HL-60 (cell line): ENCODE results near the gene INTS1.

Experiments used
- DNase-seq, 2 experiments: peaks; one replicate each; pipeline ENCODE4 v3.0.0-alpha.2; 2010 to 2020; ENCODE audit warnings: low read depth in 1 of 2, low spot score in 1 of 2
- H3K27ac ChIP-seq: fragments of 250-450 bp; sonication (Bioruptor Pico); replicated peaks from 2 replicates; pipeline ENCODE4 v1.5.1; 2020; ENCODE audit warnings: mild to moderate bottlenecking, moderate library complexity
- H3K27me3 ChIP-seq: fragments of 250-450 bp; sonication (Bioruptor Pico); 2 replicates; pipeline ENCODE4 v1.5.1; 2021; ENCODE audit warnings: mild to moderate bottlenecking, moderate library complexity; ENCODE audit not compliant: insufficient read depth, poor library complexity, severe bottlenecking
- H3K4me3 ChIP-seq: replicated peaks from 2 replicates; pipeline ENCODE4 v1.5.1; 2011; ENCODE audit warnings: mild to moderate bottlenecking, control low read depth, low read length; ENCODE audit not compliant: insufficient read depth
- GABPA ChIP-seq: IDR thresholded peaks from 2 replicates; pipeline ENCODE4 v1.6.1; 2012; ENCODE audit warnings: low read depth
- POLR2AphosphoS5 ChIP-seq: IDR thresholded peaks from 2 replicates; pipeline ENCODE4 v1.6.1; 2012; ENCODE audit warnings: low read depth
- SPI1 ChIP-seq: IDR thresholded peaks from 2 replicates; pipeline ENCODE4 v1.6.1; 2012; ENCODE audit warnings: low read depth, mild to moderate bottlenecking, borderline replicate concordance
- TF ChIP-seq, protein P1 (sequence below): IDR thresholded peaks from one replicate; pipeline ENCODE4 v1.5.1; 2011; ENCODE audit warnings: low read length, control low read depth, inconsistent platforms; ENCODE audit not compliant: insufficient read depth
- TF ChIP-seq, protein P2 (sequence below): IDR thresholded peaks from 2 replicates; pipeline ENCODE4 v1.6.1; 2012; ENCODE audit warnings: low read depth; ENCODE audit not compliant: insufficient replicate concordance

INTS1 gene

GRCh38 chr7:1480670-1481069, 23.5 kb downstream of the INTS1 start:
- DNase-seq, result no peak

DNA sequence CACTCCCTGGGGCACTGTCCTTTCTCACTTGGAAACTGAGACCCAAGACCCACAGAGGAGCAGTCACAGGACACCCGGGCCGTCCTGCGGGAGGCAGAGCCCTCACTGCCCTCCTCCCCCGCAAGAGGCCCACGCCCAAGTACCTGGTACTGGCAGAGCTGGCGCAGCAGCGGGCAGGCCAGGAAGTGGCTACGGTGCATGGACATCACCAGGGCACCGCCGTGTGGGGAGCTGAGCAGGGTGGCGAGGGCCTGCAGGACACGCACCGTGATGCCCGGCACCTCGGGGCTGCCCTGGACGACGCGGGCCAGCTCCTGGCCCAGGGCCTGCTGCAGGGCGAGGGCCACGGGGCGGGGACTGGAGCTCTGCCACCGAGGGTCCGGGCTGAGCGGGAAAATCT, 24.9 kb downstream of the INTS1 start:
- no peak for DNase-seq
- no peaks in the 10 kb centered on the region for H3K27me3 ChIP-seq
- H3K27ac ChIP-seq, result no peak overlapping the region
- TF ChIP-seq, protein P1, sequence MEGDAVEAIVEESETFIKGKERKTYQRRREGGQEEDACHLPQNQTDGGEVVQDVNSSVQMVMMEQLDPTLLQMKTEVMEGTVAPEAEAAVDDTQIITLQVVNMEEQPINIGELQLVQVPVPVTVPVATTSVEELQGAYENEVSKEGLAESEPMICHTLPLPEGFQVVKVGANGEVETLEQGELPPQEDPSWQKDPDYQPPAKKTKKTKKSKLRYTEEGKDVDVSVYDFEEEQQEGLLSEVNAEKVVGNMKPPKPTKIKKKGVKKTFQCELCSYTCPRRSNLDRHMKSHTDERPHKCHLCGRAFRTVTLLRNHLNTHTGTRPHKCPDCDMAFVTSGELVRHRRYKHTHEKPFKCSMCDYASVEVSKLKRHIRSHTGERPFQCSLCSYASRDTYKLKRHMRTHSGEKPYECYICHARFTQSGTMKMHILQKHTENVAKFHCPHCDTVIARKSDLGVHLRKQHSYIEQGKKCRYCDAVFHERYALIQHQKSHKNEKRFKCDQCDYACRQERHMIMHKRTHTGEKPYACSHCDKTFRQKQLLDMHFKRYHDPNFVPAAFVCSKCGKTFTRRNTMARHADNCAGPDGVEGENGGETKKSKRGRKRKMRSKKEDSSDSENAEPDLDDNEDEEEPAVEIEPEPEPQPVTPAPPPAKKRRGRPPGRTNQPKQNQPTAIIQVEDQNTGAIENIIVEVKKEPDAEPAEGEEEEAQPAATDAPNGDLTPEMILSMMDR, result no peak
- TF ChIP-seq POLR2AphosphoS5 (no peak), SPI1 (no peak), GABPA (no peak)
- TF ChIP-seq, protein P2, sequence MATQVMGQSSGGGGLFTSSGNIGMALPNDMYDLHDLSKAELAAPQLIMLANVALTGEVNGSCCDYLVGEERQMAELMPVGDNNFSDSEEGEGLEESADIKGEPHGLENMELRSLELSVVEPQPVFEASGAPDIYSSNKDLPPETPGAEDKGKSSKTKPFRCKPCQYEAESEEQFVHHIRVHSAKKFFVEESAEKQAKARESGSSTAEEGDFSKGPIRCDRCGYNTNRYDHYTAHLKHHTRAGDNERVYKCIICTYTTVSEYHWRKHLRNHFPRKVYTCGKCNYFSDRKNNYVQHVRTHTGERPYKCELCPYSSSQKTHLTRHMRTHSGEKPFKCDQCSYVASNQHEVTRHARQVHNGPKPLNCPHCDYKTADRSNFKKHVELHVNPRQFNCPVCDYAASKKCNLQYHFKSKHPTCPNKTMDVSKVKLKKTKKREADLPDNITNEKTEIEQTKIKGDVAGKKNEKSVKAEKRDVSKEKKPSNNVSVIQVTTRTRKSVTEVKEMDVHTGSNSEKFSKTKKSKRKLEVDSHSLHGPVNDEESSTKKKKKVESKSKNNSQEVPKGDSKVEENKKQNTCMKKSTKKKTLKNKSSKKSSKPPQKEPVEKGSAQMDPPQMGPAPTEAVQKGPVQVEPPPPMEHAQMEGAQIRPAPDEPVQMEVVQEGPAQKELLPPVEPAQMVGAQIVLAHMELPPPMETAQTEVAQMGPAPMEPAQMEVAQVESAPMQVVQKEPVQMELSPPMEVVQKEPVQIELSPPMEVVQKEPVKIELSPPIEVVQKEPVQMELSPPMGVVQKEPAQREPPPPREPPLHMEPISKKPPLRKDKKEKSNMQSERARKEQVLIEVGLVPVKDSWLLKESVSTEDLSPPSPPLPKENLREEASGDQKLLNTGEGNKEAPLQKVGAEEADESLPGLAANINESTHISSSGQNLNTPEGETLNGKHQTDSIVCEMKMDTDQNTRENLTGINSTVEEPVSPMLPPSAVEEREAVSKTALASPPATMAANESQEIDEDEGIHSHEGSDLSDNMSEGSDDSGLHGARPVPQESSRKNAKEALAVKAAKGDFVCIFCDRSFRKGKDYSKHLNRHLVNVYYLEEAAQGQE, result no peak
- no peak overlapping the region for H3K4me3 ChIP-seq

More at GRCh38 chr7:1480670-1481069, 23.5 kb downstream of the INTS1 start:
- TF ChIP-seq SPI1 (no peak), GABPA (no peak), POLR2AphosphoS5 (no peak)
- TF ChIP-seq, protein P2, result no peak
- TF ChIP-seq, protein P1, result no peak
- Histone ChIP-seq H3K27ac (no peak overlapping the region), H3K27me3 (no peaks in the 10 kb centered on the region), H3K4me3 (no peak overlapping the region)

GRCh38 chr7:1478480-1478879, 25.7 kb downstream of the INTS1 start:
- no peak overlapping the region for H3K27ac ChIP-seq
- no peak for DNase-seq
- no peak for TF ChIP-seq GABPA
- no peak for TF ChIP-seq SPI1
- no peak for TF ChIP-seq POLR2AphosphoS5
- H3K27me3 ChIP-seq, result no peaks in the 10 kb centered on the region
- H3K4me3 ChIP-seq, result no peak overlapping the region

DNA sequence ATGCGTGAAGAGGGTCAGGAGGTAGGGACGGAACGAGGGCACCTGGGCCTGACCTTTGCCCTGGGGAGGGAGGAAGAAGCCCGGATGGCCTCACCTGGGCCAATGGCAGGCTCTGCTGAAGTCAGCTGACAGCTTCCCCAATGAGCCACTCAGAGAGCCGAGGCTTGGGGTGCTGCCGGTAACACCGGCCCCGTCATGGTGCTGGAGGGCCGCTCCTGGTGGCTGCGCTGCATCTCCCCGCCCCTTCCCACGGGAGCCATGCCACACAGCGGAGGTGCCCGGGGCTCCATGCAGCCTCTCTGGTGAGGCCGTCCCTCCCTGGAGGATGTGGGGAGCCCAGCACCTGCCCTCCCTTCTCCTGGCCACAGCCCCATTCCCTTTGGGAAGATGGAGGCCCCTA, 27.3 kb downstream of the INTS1 start:
- Histone ChIP-seq H3K27me3 (no peaks in the 10 kb centered on the region), H3K27ac (no peak overlapping the region), H3K4me3 (no peak overlapping the region)
- DNase-seq, result no peak
- TF ChIP-seq, protein P2, result no peak
- TF ChIP-seq, protein P1, result no peak
- TF ChIP-seq SPI1 (no peak), POLR2AphosphoS5 (no peak), GABPA (no peak)
